Measurements from ENCODE around the gene OPN1LW.
A peak's percentile ranks its signal among the peaks of the same experiment; 100 is the strongest.
"Not testable (repeated sequence)": the region's sequence is repeated elsewhere in the genome, so short reads cannot be mapped to it uniquely, and the experiment has no call there.

The OPN1LW gene

DNA sequence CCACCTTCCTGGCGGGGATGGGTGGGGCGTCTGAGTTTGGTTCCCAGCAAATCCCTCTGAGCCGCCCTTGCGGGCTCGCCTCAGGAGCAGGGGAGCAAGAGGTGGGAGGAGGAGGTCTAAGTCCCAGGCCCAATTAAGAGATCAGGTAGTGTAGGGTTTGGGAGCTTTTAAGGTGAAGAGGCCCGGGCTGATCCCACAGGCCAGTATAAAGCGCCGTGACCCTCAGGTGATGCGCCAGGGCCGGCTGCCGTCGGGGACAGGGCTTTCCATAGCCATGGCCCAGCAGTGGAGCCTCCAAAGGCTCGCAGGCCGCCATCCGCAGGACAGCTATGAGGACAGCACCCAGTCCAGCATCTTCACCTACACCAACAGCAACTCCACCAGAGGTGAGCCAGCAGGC lies at the start of gene OPN1LW:
Gene OPN1LW, plus strand, starts transcription at position 234 of the 400 bp plus-strand sequence. Its CDS starts 41 bp downstream, at position 275.
- DNase-seq (ENCODE audit: low read depth in 2 of 2, low spot score in 1 of 2), result not testable (repeated sequence)

DNA sequence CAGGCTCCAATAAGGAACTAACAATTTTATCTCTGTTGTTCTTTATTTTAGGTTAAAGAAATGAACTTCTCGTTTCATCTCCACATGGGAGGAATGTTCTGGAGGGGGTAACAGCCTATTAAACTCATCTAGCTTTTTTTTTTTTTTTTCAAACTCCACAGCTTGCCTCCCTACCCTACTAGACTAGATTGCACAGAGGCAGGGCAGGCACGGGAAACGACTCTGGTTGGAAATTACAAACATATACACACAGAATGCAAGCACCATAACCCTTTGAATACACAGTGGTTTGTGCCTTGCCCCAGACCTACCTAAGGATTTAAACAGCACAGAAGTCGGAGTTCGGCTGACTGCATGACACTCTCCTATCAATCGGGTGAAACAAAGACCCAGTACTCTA lies 49.2 kb upstream of the OPN1LW start:
- no peak for DNase-seq (ENCODE audit: low read depth in 2 of 2, low spot score in 1 of 2)

DNA sequence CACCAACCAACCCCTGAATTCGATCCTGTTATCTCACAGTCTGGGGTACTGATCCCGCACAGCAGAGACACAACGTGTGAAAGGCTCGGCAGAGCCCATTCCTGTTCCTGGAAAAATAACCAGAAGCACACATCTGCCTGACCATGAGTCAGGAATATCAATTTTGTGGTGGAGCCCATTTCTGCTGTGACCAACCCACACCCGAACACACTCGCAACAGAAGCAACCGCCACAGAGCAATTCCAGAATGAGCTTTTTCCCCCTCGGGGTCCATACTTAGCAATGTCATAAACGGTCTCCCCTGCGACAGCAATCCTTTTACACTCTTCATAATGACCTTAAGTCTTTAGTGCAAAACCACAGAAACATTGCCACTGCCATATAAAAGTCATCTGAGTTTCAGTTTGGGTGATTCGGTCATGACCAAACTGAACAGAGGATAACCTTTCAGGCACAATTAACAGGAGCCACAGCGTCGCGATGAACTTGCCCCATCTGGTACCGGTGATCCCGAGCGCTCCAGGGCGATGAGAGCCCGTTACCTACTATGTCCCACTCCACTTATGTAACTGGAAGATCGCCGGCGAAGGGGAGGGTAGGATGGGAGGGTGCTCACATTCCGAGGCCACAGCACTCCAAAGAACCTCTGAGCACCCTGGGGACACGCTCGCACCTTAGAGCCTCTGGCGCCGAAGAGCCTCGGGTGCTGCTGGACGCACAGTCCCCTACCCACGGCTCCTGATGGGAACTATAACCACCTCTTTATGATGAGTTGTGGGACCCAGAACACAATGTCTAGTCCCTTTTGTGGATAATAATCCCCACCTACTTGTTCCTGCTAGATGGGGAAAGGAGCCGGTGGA lies 47.7 kb upstream of the OPN1LW start:
- DNase-seq (ENCODE audit: low read depth in 2 of 2, low spot score in 1 of 2), result no peak

DNA sequence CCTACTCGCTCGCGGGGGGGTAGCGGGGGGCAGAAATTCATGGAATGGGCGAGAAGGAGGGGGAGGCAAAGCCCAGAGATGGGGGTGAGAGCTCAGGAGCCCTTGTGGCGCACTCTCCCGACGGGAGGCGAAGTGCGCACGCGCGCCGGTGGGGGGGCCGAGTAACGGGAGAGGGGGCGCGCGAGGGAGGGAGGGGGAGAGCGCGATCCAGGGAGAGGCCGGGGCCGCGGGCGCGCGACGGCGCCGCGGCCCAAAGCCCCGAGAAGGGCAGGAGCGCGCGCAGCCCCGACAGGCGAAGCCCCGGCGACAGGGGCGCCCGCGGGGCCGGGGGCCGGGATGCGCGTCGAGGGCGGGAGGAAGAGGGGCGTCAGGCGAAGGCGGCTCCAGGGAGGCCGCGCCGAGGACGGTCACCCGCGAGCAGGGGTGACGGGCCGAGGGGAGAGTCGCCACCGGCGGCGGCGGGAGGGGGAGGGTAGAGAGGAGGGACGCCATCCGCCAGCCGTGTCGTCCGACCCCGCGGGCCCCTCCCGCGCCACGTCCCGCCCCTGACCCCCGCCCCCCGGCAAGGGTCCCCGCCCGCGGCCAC lies 46.9 kb upstream of the OPN1LW start:
- DNase-seq (ENCODE audit: low read depth in 2 of 2, low spot score in 1 of 2), result peak; percentile 35 to 51

DNA sequence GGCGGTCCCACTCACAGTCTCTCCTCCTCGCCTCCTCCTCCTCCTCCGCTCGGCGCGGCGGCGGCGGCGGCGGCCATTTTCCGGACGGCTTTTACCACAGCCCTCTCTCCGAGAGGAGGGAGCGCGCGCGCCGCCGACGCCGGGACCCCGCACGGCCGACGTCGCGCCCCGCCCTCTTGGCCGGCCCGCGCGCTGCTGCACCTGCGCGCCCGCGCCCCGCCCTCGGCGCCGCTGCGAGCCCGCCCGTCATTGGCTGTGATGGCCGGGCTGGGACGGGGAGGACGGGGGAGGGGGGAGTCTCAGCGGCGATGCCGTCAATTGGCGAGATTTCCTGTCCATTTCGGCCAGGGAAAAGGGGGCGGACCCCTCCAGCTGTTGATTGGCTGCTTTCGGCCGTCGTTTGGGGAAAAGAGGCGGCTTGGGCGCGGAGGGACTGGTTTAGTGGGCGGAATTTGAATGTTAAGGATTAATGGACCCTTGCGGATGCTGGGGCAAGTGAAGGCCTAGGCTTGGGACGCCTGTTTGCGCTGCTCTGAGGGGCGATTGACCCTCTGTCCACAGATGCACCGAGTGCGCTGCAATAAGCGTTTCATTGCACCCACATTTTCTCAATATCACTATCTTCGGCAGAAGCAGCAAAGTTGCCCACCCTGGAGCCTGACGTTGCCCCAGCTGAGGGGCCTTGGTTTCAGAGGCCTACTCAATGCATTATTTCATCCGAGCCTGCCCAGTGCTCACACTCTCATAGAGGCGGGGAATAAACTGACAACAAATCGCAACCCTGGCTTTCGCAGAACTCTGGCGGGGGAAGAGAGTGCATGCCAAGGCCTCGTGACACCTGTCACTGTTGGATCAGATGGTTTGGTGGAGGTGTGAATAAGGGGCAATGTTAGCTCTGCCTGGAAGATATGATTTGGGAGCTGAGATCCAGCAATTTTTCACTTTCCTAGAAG lies 46.2 kb upstream of the OPN1LW start, which contains the start of gene MECP2:
Gene MECP2, minus strand, starts transcription at position 129 of the 953 bp plus-strand sequence.
- peak; percentile 50 to 71 for DNase-seq (ENCODE audit: low read depth in 2 of 2, low spot score in 1 of 2)

DNA sequence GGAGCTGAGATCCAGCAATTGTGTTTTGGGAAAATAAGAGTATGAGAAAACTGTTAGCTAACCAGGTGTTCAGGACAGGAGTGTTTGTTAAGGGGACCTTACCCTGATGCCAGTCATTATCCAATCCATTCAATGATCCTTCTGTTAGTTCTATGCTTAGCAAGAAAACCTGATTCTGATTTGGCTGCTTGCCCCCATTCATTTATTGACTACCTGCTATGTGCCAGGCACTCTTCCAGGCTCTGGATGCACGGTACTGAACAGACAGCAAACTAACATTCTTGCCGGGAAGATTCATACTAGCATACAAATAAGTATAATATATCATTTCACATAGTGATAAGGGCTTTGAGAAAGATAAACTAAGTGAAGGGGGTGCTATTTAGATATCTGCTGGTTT lies 45.5 kb upstream of the OPN1LW start:
- DNase-seq (ENCODE audit: low read depth in 2 of 2, low spot score in 1 of 2), result no peak

DNA sequence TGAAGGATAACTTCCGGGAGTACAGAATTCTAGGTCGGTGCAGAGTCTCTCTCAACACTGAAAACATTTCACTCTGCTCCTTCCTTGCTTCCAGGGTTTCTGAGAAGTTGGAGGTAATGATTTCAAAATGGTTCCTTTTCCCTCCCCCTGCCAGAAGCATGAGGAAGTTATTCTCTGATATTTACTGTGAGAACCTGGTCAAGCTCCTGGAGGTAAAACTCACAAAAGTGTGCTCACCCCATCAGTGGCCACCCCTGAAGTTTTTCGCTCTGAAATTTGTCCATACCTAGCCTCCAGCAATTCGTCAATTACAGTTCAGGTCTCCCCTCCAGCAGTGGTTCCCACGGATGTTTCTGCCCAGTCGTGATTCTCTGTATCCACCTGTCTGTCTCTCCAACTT lies 30.3 kb upstream of the OPN1LW start:
- no peak for DNase-seq (ENCODE audit: low read depth in 2 of 2, low spot score in 1 of 2)

DNA sequence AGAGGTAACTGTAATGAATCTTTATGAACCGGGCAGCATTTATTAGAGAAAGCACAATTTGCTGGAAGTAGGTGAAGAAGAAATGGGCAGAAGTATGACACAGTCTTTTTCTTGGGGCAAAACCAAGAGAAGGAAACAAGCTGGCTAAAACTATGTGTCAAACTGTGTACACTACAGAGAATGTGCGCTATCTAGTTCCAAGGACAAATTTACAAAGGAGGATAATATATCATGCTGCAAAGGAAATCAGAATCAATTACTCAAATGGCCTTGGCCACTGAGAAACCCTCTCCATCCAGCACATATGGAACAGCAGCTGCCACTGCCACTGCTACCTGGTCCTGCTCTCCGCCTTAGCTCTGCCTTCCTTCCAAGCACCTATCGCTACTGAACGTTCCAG lies 29.4 kb upstream of the OPN1LW start:
- DNase-seq (ENCODE audit: low read depth in 2 of 2, low spot score in 1 of 2), result no peak

DNA sequence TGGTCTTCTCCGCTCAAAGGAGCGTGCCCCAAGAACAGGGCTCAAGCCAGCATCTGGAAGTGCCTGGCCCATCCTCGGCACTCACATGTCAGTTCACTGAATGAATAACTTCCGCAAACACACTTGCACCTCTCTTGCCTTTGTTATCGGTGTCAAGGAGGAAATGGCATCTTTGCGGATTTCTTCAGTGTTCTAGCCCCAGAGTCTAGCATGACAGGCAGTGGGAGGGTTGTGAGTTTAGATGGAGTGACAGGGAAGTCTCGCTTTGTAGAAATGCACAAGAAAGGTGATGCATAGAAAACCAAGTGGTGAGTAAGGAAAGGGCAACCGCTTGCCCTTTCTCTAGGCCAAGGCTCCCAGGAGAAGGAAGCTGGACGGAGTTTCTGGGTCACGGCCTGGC lies 29.0 kb upstream of the OPN1LW start:
- DNase-seq (ENCODE audit: low read depth in 2 of 2, low spot score in 1 of 2), result no peak

DNA sequence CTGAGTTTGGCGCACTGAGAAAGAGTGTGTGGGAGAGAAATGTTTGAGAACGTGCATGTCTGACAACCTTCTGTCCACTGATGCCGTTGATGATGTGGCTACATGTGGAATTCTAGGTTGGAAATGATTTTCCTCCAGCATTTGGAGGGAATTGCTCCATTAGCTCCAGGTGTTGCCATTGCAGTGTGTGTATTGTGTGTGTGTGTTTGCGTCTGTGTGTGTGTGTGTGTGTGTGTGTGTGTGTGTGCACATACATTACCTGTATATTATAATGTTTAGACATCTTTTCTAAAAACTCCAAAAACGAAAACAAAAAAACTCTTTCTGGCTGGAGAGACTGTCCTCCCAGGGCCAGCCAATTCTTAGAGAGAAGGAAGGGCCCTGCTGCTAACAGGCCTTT lies 28.3 kb upstream of the OPN1LW start:
- DNase-seq (ENCODE audit: low read depth in 2 of 2, low spot score in 1 of 2), result no peak

DNA sequence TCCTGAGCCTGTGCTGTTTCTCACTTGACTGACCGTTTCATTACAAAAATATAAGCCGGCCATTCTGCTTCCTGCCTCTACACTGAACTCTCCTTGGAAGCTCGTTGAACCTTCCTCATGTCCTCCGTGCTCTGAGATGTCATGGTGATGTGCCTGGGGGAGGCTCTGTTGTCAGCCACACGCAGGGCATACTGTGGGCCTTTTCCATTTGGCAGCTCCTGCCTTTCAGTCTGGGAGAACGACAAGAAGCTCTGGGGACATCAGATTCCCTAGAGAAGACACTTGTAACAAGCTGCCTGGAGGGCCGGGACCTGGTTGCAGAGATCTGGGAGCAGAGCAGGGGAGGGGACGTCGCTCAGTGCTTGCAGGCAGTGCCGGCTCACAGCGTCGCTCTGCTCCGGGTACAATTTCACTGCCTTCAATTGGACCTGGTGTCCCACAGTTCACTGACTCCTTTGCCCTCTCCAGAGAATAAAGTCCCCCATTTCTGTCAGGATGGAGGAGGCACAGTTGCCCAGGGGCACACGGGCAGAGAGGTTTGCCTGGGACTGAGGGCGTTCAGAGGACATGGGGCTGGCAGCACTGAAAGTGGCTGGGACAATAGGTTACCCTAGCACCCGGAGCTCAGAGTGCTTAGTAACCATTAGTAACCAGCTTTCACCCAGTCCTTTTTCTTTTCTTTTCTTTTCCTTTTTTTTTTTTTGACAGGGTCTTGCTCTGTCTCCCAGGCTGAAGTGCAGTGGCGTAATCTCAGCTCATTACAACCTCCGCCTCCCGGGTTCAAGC lies 27.4 kb upstream of the OPN1LW start:
- no peak for DNase-seq (ENCODE audit: low read depth in 2 of 2, low spot score in 1 of 2)

DNA sequence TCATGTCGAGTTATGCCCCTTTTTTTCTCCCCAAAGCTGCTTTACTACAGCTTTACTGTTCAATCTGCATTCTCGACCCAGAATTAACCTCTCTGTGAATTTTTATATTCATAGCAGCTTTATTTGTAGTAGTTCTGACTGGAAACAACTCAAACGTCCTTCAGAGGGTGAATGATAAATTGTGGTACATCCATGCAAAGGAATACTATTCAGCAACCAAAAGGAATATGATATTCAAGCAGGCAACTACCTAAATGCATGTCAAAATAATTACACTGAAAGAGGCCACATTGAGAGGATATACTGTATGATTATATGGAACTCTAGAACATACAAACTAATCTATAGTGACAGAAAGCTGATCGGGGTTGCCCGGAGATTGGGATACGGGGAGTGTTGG lies 26.5 kb upstream of the OPN1LW start:
- DNase-seq (ENCODE audit: low read depth in 2 of 2, low spot score in 1 of 2), result no peak

DNA sequence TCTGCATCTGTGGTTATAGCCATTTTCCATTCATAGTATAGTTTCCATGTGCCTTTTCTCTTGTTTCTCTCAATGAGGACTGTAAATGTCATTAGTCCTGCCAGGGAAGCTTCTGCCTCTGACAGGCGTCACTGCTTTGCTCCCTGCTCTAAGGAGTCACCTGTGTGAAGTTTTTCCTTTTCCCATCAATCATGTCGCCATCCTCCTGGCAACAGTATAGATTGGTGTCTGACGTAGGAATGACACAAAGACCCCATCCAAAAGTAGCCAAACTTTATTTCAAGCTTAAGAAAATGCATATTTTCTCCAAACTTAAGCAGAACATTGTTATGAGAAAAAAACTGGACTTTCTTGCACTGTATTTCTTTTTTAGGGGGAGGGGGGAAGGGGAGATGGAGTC lies 23.5 kb upstream of the OPN1LW start:
- no peak for DNase-seq (ENCODE audit: low read depth in 2 of 2, low spot score in 1 of 2)

DNA sequence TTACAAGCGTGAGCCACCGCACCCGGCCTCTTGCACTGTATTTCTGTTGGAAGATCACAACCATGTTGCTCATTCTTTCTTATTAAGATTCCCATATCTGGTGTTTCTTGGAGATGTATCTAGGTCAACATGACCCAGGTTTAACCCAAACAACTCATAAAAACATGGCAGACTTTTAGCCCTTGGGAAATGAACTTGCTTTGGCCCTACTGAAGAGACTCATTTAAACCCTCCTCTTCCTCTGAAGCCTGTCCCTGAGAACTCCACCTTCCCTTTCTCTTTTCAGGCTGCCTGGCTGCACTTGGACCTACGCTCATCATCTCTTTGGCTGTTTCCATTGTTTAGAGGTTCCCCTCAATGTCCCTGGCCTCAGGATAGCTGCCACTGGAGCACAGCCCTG lies 22.8 kb upstream of the OPN1LW start:
- no peak for DNase-seq (ENCODE audit: low read depth in 2 of 2, low spot score in 1 of 2)

DNA sequence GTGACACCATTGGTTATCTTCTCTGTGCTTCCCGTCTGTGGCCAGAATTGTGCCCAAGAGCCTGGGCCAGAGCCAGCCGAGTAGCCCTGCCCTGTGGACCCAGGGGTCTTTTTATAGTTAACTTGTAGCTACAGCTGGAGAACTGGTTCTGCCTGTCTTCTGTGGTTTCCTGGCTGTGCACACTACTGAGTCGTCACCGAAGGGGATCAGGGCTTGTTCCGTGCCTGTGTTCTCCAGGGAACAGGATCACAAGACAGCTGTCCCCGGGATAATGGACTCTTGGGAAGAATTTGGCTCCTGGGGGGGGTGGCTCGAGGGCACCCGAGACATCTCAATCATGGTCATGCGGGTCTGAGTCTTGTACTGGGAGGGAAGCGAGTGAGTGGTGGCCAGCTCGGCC lies 22.1 kb upstream of the OPN1LW start:
- DNase-seq (ENCODE audit: low read depth in 2 of 2, low spot score in 1 of 2), result no peak

DNA sequence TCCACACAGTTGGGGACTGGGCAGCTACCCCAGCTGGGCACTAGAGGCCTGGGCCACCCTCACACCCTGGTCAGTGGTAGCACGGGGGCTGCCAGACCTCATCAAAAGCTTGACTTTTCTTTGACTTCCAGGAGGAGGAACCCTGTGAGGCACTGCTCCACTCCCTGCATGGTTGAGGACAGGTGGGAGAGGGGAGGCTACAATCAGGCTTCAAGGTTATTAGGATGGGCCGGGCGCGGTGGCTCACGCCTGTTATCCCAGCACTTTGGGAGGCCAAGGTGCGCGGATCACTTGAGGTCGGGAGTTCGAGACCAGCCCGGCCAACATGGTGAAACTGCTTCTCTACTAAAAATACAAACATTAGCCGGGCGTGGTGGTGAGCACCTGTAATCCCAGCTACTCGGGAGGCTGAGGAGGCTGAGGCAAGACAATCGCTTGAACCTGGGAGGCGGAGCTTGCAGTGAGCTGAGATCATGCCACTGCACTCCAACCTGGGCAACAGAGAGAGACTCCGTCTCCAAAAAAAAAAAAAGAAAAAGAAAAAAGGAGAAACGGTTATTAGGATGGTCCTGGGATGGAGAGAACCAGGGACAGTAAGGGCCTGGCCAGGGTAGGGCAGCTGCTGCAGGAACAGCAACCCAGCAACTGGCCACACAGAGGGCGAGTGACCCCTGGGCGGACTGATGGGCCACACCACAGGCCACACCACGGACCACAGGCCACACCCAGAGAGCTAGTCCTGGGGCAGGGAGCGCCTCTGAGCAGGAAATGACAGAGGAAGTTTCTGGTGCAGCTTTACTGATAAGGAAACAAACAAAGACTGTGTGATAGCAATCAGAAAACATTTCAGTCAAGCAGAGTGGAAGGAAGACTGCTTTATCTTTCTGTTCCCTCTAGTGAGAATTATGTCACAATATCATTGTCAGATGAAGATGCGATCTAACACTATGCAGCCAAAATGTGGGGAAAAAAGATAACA lies 20.5 kb upstream of the OPN1LW start:
- no peak for DNase-seq (ENCODE audit: low read depth in 2 of 2, low spot score in 1 of 2)

DNA sequence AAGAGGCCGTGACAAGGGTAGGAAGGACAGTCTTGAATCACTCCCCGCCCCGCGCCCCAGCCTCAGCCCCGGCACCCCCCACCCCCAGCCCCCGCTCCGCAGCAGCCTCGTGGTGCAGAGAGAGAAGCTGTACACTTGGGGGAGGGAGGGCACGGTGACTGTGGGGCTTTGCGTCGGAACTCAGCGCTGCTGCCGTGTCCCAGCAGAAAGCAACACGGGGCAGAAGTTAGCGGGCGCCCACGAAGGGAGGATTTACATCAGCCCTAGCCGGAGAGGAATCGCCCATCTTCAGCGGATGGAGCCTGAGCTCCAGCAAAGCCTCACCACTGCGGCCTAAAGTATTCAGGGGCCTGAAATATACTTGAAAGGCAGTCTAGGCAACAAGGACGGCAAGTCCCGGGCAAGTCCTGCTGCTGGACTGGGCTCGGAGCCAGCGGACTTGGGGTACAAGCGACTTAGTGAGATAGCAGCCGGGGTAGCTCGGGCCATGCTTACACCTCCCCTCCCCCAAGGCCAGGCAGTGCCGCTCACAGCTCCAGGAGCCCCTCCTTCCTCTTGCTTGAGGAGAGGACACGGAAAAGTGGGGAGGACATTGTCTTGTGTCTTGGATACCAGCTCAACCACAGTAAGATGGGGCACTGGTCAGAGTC lies 18.5 kb upstream of the OPN1LW start:
- DNase-seq (ENCODE audit: low read depth in 2 of 2, low spot score in 1 of 2), result no peak

DNA sequence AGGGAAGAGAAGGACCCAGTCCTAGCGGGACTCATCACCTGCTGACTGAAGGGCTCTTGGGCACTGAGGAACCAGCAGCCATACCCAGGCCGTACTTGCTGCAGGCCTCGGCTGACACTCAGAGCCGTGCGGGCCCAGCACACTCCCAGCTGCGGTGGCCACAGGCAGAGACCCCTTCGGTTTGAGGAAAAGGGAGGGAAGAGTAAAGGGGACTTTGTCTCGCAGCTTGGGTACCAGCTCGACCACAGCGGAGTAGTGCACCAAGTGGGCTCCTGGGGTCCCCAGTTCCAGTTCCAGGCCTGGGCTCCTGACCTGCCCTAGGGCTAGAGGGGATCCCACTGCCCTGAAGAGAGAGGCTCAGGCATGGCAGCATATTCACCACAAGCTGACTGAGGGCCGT lies 17.9 kb upstream of the OPN1LW start:
- DNase-seq (ENCODE audit: low read depth in 2 of 2, low spot score in 1 of 2), result no peak

DNA sequence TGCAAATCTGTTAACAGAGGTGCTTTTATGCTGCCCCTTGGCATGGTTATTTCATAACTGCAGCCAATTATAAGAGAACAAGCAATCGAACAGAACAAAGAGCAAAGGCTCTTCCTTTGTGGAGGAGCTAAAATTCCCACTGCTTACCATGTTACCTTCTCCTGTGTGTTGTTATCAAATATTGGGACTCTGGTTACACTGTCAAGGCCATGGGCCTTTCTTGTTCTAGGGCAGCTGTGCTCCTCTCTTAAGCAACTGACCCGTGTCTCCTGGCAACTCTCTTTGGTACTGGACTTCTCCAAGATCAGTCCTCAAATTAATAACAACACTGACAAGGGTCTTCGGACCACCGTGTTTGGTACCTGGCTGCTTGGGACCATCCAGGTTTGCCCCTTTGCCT lies 12.1 kb upstream of the OPN1LW start:
- DNase-seq (ENCODE audit: low read depth in 2 of 2, low spot score in 1 of 2), result no peak
